Lung (tissue), 12 donors: ENCODE data around the gene HSPA1B. TPM values are rescaled to one million over a fixed set of nuclear protein-coding genes. Genes with fewer than 3 reads are reported as not detected.
A peak's percentile ranks its signal among the peaks of the same experiment; 100 is the strongest.

Experiments used
- ATAC-seq: fragments of 200-7000 bp; cut with Tn5 transposase; one replicate; pipeline ENCODE4 v1.9.1; 2020; ENCODE audit warnings: moderate number of reproducible peaks; ENCODE audit not compliant: insufficient read depth, low FRiP score
- DNase-seq, 3 donors: peaks; one replicate each; pipeline ENCODE4 v3.0.0-alpha.2; 2013 to 2017
- H3K27ac ChIP-seq, 2 donors: one replicate each; pipeline ENCODE4 v1.5.1; 2013; ENCODE audit warnings: mild to moderate bottlenecking in 2 of 2, moderate library complexity in 2 of 2, control low read depth in 1 of 2, inconsistent platforms in 1 of 2, low read depth in 1 of 2, low read length in 1 of 2
- H3K27me3 ChIP-seq, 3 donors: one replicate each; pipeline ENCODE4 v1.5.1; 2013; ENCODE audit warnings: low read length in 2 of 3; ENCODE audit not compliant: control insufficient read depth in 3 of 3, insufficient read depth in 3 of 3
- H3K36me3 ChIP-seq, 4 donors: one replicate each; pipeline ENCODE4 v1.5.1; 2013; ENCODE audit warnings: low read length in 4 of 4, mild to moderate bottlenecking in 1 of 4, moderate library complexity in 1 of 4; ENCODE audit not compliant: control insufficient read depth in 4 of 4, insufficient read depth in 4 of 4
- H3K4me1 ChIP-seq, 5 donors: one replicate each; pipeline ENCODE4 v1.5.1; 2013; ENCODE audit warnings: low read length in 5 of 5, mild to moderate bottlenecking in 2 of 5, moderate library complexity in 1 of 5; ENCODE audit not compliant: control insufficient read depth in 5 of 5, insufficient read depth in 5 of 5
- H3K4me3 ChIP-seq: one replicate; pipeline ENCODE4 v1.5.1; 2013; ENCODE audit warnings: mild to moderate bottlenecking, control low read depth, moderate library complexity
- H3K9ac ChIP-seq, 2 donors: one replicate each; pipeline ENCODE4 v1.5.1; 2013; ENCODE audit warnings: low read length in 2 of 2, control low read depth in 1 of 2; ENCODE audit not compliant: insufficient read depth in 1 of 2
- H3K9me3 ChIP-seq, 4 donors: one replicate each; pipeline ENCODE4 v1.5.1; 2013; ENCODE audit warnings: low read length in 3 of 4, mild to moderate bottlenecking in 1 of 4, moderate library complexity in 1 of 4; ENCODE audit not compliant: control insufficient read depth in 4 of 4, insufficient read depth in 3 of 4
- CTCF ChIP-seq: IDR thresholded peaks from 2 replicates; pipeline ENCODE4 v1.5.1; 2012; ENCODE audit warnings: mild to moderate bottlenecking; ENCODE audit errors: control extremely low read depth, extremely low read depth
- WGBS, 2 donors: extraction: QIAGEN DNeasy Blood & Tissue Kit; methylation state at CpG; one replicate each; pipeline ENCODE4 v1.1.7; 2013; 5-methylcytosine and 5-hydroxymethylcytosine counted together
- polyA plus RNA-seq, 2 donors: library from polyadenylated mRNA; stranded (reverse); fragments of 200-250 nt; gene quantifications; one replicate each; pipeline ENCODE4 v1.2.1, GENCODE V29; 2013
- total RNA-seq, 2 donors: library from RNA; depleted of rRNA in 1 of 2; stranded (reverse); fragments of >200 nt in 1 of 2; gene quantifications; one replicate each; pipeline ENCODE4 v1.2.1, GENCODE V29; 2014 to 2021
- donor health status: control.
- donor health status: control.
- donor health status: Bipolar disorder and iron deficiency.
- donor health status: healthy.
- donor health status: DM: yes; HTN: yes; CAD: no.

HSPA1B gene
- total and polyA plus RNA-seq, 4 donors, result 33.2 to 1,377 (median 99.4) TPM

- 61 to 83% methylated on average over 10 of the region's 10 CpGs for WGBS, 2 donors
- TF ChIP-seq CTCF, result no peak
- Histone ChIP-seq H3K36me3 (peaks cover 2 to 28% (median 12%) of the 10 kb centered on the region in 4 donors), H3K9ac (no peak overlapping the region), H3K27me3 (no peaks in the 10 kb centered on the region), H3K4me1 (peaks cover 0 to 6% (median 0%) of the 10 kb centered on the region in 5 donors), H3K27ac (peak overlapping the region in 1 of 2 donors; percentile 71), H3K4me3 (no peak overlapping the region), H3K9me3 (no peaks in the 10 kb centered on the region)
- ATAC-seq (peak; percentile 24), DNase-seq (peak; percentile 40 to 73 (median 59))
Measured at GRCh38 chr6:31877651-31878161, 50.2 kb downstream of the HSPA1B start.

GRCh38 chr6:31878222-31878621 is 50.7 kb downstream of the HSPA1B start:
- no peak overlapping the region for H3K4me3 ChIP-seq
- H3K27ac ChIP-seq, result peak overlapping the region in 1 of 2 donors; percentile 35

GRCh38 chr6:31878726-31879125 is 51.2 kb downstream of the HSPA1B start, which contains the start of gene SLC44A4:
SLC44A4 (minus strand) TSS chr6:31878997; CDS start chr6:31878980, 17 bp downstream.
- 56 to 60% methylated on average over 18 of the region's 18 CpGs for WGBS, 2 donors
- Histone ChIP-seq H3K9ac (no peak within 1 kb of the TSS), H3K4me3 (no peak within 1 kb of the TSS), H3K27ac (peak within 1 kb of the TSS in 1 of 2 donors; percentile 35), H3K4me1 (peaks cover 0 to 6% (median 0%) of the 10 kb centered on the region in 5 donors), H3K36me3 (peaks cover 2 to 38% (median 18%) of the 10 kb centered on the region in 4 donors), H3K27me3 (no peaks in the 10 kb centered on the region), H3K9me3 (no peaks in the 10 kb centered on the region)
- DNase-seq (peak in 2 of 3 donors; percentile 36 to 45), ATAC-seq (peak; percentile 50)
- TF ChIP-seq CTCF, result no peak

More at GRCh38 chr6:31878222-31878621, 50.7 kb downstream of the HSPA1B start:
- Histone ChIP-seq H3K9me3 (no peaks in the 10 kb centered on the region), H3K36me3 (peaks cover 2 to 33% (median 14%) of the 10 kb centered on the region in 4 donors), H3K4me1 (peaks cover 0 to 6% (median 0%) of the 10 kb centered on the region in 5 donors), H3K9ac (no peak overlapping the region), H3K27me3 (no peaks in the 10 kb centered on the region)
- WGBS, 2 donors, result 77 to 80% methylated on average over 3 of the region's 3 CpGs
- TF ChIP-seq CTCF, result no peak
- DNase-seq (no peak), ATAC-seq (no peak)
